Neural cell (in vitro differentiated cells): ENCODE measurements around the gene OSBPL1A.

ENCODE experiments used
- EP300 ChIP-seq: fragments of 450-650 bp; conservative IDR thresholded peaks from 2 replicates; pipeline ENCODE4 v1.6.1; 2014; ENCODE audit warnings: antibody characterized with exemption, mild to moderate bottlenecking, moderate library complexity; ENCODE audit not compliant: poor library complexity, severe bottlenecking
- EZH2 ChIP-seq: fragments of 200-600, 300-800 bp; shearing (Covaris generic), sonication (generic); IDR thresholded peaks from 2 replicates; pipeline ENCODE4 v1.6.1; 2014; ENCODE audit warnings: antibody characterized with exemption, low read length, borderline replicate concordance, mild to moderate bottlenecking; ENCODE audit not compliant: insufficient read depth, poor library complexity, severe bottlenecking
- MXI1 ChIP-seq: fragments of 450-650 bp; conservative IDR thresholded peaks from 2 replicates; pipeline ENCODE4 v1.6.1; 2014; ENCODE audit warnings: antibody characterized with exemption, mild to moderate bottlenecking; ENCODE audit not compliant: poor library complexity, severe bottlenecking
- POLR2AphosphoS5 ChIP-seq: IDR thresholded peaks from 2 replicates; pipeline ENCODE4 v1.6.1; 2012
- RAD21 ChIP-seq: fragments of 450-650 bp; conservative IDR thresholded peaks from 2 replicates; pipeline ENCODE4 v1.6.1; 2014; ENCODE audit warnings: antibody characterized with exemption, mild to moderate bottlenecking, moderate library complexity
- SMC3 ChIP-seq: fragments of 450-650 bp; conservative IDR thresholded peaks from 2 replicates; pipeline ENCODE4 v1.6.1; 2014; ENCODE audit warnings: antibody characterized with exemption, mild to moderate bottlenecking, moderate library complexity; ENCODE audit not compliant: poor library complexity
- TAF1 ChIP-seq: IDR thresholded peaks from 2 replicates; pipeline ENCODE4 v1.6.1; 2012; ENCODE audit warnings: low read depth
- TF ChIP-seq, protein P1 (sequence below): IDR thresholded peaks from 2 replicates; pipeline ENCODE4 v1.6.1; 2012; ENCODE audit warnings: borderline replicate concordance
- TF ChIP-seq, protein P2 (sequence below): fragments of 450-650 bp; IDR thresholded peaks from 2 replicates; pipeline ENCODE4 v1.5.1; 2014; ENCODE audit warnings: antibody characterized with exemption, mild to moderate bottlenecking, moderate library complexity; ENCODE audit not compliant: poor library complexity, severe bottlenecking

DNA sequence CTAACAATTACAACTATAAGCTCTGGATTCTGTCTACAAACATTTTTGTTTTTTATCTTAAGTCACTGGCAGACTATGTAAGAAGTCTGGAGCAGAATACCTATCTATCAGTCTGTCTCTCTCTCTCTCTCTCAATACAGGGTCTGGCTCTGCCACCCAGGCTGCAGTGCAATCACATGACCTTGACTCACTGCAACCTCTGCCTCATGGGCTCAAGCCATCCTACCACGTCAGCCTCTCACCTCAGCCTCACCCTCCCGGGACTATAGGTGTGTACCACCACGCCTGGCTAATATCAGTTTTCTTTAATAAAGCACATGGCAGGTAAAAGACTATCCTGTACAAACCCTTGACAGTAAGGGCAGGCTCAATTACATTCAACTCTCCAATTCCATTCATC lies 96.9 kb downstream of the OSBPL1A start:
- TF ChIP-seq, protein P1, sequence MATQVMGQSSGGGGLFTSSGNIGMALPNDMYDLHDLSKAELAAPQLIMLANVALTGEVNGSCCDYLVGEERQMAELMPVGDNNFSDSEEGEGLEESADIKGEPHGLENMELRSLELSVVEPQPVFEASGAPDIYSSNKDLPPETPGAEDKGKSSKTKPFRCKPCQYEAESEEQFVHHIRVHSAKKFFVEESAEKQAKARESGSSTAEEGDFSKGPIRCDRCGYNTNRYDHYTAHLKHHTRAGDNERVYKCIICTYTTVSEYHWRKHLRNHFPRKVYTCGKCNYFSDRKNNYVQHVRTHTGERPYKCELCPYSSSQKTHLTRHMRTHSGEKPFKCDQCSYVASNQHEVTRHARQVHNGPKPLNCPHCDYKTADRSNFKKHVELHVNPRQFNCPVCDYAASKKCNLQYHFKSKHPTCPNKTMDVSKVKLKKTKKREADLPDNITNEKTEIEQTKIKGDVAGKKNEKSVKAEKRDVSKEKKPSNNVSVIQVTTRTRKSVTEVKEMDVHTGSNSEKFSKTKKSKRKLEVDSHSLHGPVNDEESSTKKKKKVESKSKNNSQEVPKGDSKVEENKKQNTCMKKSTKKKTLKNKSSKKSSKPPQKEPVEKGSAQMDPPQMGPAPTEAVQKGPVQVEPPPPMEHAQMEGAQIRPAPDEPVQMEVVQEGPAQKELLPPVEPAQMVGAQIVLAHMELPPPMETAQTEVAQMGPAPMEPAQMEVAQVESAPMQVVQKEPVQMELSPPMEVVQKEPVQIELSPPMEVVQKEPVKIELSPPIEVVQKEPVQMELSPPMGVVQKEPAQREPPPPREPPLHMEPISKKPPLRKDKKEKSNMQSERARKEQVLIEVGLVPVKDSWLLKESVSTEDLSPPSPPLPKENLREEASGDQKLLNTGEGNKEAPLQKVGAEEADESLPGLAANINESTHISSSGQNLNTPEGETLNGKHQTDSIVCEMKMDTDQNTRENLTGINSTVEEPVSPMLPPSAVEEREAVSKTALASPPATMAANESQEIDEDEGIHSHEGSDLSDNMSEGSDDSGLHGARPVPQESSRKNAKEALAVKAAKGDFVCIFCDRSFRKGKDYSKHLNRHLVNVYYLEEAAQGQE = no peak
- TF ChIP-seq, protein P2, sequence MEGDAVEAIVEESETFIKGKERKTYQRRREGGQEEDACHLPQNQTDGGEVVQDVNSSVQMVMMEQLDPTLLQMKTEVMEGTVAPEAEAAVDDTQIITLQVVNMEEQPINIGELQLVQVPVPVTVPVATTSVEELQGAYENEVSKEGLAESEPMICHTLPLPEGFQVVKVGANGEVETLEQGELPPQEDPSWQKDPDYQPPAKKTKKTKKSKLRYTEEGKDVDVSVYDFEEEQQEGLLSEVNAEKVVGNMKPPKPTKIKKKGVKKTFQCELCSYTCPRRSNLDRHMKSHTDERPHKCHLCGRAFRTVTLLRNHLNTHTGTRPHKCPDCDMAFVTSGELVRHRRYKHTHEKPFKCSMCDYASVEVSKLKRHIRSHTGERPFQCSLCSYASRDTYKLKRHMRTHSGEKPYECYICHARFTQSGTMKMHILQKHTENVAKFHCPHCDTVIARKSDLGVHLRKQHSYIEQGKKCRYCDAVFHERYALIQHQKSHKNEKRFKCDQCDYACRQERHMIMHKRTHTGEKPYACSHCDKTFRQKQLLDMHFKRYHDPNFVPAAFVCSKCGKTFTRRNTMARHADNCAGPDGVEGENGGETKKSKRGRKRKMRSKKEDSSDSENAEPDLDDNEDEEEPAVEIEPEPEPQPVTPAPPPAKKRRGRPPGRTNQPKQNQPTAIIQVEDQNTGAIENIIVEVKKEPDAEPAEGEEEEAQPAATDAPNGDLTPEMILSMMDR = no peak
- TF ChIP-seq POLR2AphosphoS5 (no peak), EZH2 (no peak), RAD21 (no peak), TAF1 (no peak), EP300 (no peak), MXI1 (no peak), SMC3 (no peak)
